ENCODE results near the gene RANBP1.

DNA sequence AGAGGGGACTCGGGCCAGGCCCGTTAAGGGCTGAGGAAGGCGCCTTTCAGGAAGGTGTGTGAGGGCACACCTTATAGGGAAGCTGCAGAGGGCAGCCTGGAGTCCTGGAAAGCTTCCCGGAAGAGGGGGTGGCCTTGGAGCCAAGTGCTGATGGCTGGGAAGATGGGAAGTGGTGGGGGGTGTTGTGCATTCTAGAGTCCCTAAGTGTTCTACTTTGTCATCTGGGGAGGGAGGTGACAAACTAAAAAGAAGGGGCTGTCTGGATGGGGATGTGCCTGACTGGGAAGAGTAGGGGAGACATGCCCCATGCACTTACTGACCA, 22.5 kb downstream of the RANBP1 start:
- TF ChIP-seq MAFK (IDR thresholded peaks at IDR 0.05; ENCODE audit: low read depth, low read length) (no peak), JUN (IDR thresholded peaks at IDR 0.05; ENCODE audit: low read depth, low read length) (no peak)
- TF ChIP-seq, protein P1, sequence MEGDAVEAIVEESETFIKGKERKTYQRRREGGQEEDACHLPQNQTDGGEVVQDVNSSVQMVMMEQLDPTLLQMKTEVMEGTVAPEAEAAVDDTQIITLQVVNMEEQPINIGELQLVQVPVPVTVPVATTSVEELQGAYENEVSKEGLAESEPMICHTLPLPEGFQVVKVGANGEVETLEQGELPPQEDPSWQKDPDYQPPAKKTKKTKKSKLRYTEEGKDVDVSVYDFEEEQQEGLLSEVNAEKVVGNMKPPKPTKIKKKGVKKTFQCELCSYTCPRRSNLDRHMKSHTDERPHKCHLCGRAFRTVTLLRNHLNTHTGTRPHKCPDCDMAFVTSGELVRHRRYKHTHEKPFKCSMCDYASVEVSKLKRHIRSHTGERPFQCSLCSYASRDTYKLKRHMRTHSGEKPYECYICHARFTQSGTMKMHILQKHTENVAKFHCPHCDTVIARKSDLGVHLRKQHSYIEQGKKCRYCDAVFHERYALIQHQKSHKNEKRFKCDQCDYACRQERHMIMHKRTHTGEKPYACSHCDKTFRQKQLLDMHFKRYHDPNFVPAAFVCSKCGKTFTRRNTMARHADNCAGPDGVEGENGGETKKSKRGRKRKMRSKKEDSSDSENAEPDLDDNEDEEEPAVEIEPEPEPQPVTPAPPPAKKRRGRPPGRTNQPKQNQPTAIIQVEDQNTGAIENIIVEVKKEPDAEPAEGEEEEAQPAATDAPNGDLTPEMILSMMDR (IDR thresholded peaks at IDR 0.05; ENCODE audit: control extremely low read depth in 1 of 3, insufficient read depth in 1 of 3, low read depth in 1 of 3, low read length in 3 of 3), result no peak

Data from H1 (cell line).